Measurements from ENCODE around the gene MYG1. TPM values are rescaled to one million over a fixed set of nuclear protein-coding genes. Genes with fewer than 3 reads are reported as not detected.

MYG1 gene
- total and polyA plus RNA-seq, 2 of the 13 experiments (the other 11 are each of a cell fraction or from before 2014, with no cell fraction given): 38.6 to 58.0 TPM

- TF ChIP-seq ZNF142 (CRISPR knock-in tag; IDR thresholded peaks at IDR 0.05) (no peak; the same call in 1 of the 2 replicates), SAP130 (CRISPR knock-in tag; IDR thresholded peaks at IDR 0.05; ENCODE audit: low read depth) (peak; percentile 84), GMEB2 (CRISPR knock-in tag; IDR thresholded peaks at IDR 0.05; ENCODE audit: low read depth) (no peak), TBX3 (IDR thresholded peaks at IDR 0.05; ENCODE audit: borderline replicate concordance) (no peak), NR3C1 (CRISPR knock-in tag; IDR thresholded peaks at IDR 0.05) (no peak), ZNF18 (CRISPR knock-in tag; IDR thresholded peaks at IDR 0.05; ENCODE audit: insufficient replicate concordance) (no peak), AGO2 (optimal IDR thresholded peaks at IDR 0.05; ENCODE audit: low read depth, low read length) (no peak), SRF (IDR thresholded peaks at IDR 0.05; ENCODE audit: low read depth, low read length) (peak; percentile 56; the same call in 1 of the 2 replicates), POGK (CRISPR knock-in tag; conservative IDR thresholded peaks at IDR 0.05) (no peak; the same call in 1 of the 2 replicates), ZNF124 (CRISPR knock-in tag; IDR thresholded peaks at IDR 0.05) (no peak), ZBTB14 (CRISPR knock-in tag; IDR thresholded peaks at IDR 0.05) (peak; percentile 59), HNF1B (CRISPR knock-in tag; IDR thresholded peaks at IDR 0.05) (no peak), NBN (conservative IDR thresholded peaks at IDR 0.05) (no peak), ZFP82 (CRISPR knock-in tag; IDR thresholded peaks at IDR 0.05; ENCODE audit: borderline replicate concordance) (no peak; the same call in 1 of the 2 replicates)
Observed at GRCh38 chr12:53251477-53252348, 47.8 kb upstream of the MYG1 start (continued).

Data from HepG2 (cell line).